ENCODE data around the gene PTCD3. TPM values are rescaled to one million over a fixed set of nuclear protein-coding genes. Genes with fewer than 3 reads are reported as not detected.
A peak's percentile ranks its signal among the peaks of the same experiment; 100 is the strongest.

The PTCD3 gene
- total RNA-seq, 1 experiment from 2014 or later: 180 TPM

DNA sequence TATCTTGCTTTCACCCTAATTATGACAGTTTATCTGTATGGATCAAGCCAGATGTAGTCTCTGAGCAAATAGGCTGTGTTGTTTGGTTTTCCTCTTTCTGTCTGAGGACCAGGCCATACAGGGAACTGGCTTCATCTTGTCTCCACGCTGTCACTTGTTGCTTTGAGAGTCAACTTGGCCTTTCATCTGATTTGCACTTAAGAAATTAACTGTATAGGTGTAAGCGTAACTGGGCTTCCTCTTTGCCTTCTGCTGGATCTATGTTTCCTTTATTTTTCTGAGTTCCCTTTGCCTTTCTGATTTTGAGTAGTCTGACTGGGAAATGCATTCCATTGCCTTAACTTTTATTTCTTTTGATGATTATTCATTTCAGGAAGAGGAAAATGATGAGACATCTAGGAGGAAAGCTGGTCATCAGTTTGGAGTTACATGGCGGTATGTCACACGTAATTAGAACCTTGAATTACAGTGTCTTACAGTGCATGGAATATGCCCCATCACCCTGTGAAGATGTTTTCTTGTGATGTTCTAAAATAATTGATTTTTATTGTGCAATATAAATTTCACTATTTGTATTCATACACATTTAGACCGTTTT is 17.4 kb downstream of the PTCD3 start:
- no peak overlapping the region for H2BK120ac ChIP-seq (ENCODE audit: low read depth, low read length, poor library complexity, severe bottlenecking)
- Mint-ChIP-seq H3K9me3 (no peaks in the 10 kb centered on the region), H3K4me1 (no peaks in the 10 kb centered on the region), H3K4me3 (no peak overlapping the region), H3K27ac (no peak overlapping the region), H3K27me3 (ENCODE audit: low read depth) (no peaks in the 10 kb centered on the region), H3K36me3 (ENCODE audit: insufficient read depth in 1 of 3, low read depth in 3 of 3) (peaks cover 48 to 98% (median 79%) of the 10 kb centered on the region in 3 experiments; a peak in 6 of 7 replicates)
- H2AFZ ChIP-seq (ENCODE audit: low read length): no peak overlapping the region
- H2BK5ac ChIP-seq (ENCODE audit: insufficient read length, low read length): no peak overlapping the region
- no peaks in the 10 kb centered on the region for H3K79me2 ChIP-seq (ENCODE audit: insufficient read depth, low read length)
- H3K4me2 ChIP-seq (ENCODE audit: insufficient read depth, insufficient read length, low read length): no peak overlapping the region
- WGBS (ENCODE audit: extremely low coverage, insufficient read length, low lambda C conversion rate): no CpG with 5 or more reads among the region's 5 CpGs
- H3K4me1 ChIP-seq (ENCODE audit: insufficient read depth, low read length): no peaks in the 10 kb centered on the region
- no peaks in the 10 kb centered on the region for H3K79me1 ChIP-seq (ENCODE audit: insufficient read depth, low read depth, low read length, poor library complexity, severe bottlenecking)
- no peak overlapping the region for H3K56ac ChIP-seq (ENCODE audit: insufficient read length, low read depth, low read length)
- H4K20me1 ChIP-seq (ENCODE audit: control insufficient read depth, insufficient read depth, insufficient read length): no peaks in the 10 kb centered on the region
- H3K9ac ChIP-seq (ENCODE audit: extremely low read depth, insufficient read length, low read length): no peak overlapping the region
- H3K14ac ChIP-seq (ENCODE audit: insufficient read depth, low read length): no peak overlapping the region
- H3K27me3 ChIP-seq (ENCODE audit: insufficient read depth, low read length): no peaks in the 10 kb centered on the region
- no peak overlapping the region for H2BK15ac ChIP-seq (ENCODE audit: low read depth, low read length)
- no peak overlapping the region for H3K4ac ChIP-seq (ENCODE audit: low read depth, low read length)
- TF ChIP-seq, protein P1, sequence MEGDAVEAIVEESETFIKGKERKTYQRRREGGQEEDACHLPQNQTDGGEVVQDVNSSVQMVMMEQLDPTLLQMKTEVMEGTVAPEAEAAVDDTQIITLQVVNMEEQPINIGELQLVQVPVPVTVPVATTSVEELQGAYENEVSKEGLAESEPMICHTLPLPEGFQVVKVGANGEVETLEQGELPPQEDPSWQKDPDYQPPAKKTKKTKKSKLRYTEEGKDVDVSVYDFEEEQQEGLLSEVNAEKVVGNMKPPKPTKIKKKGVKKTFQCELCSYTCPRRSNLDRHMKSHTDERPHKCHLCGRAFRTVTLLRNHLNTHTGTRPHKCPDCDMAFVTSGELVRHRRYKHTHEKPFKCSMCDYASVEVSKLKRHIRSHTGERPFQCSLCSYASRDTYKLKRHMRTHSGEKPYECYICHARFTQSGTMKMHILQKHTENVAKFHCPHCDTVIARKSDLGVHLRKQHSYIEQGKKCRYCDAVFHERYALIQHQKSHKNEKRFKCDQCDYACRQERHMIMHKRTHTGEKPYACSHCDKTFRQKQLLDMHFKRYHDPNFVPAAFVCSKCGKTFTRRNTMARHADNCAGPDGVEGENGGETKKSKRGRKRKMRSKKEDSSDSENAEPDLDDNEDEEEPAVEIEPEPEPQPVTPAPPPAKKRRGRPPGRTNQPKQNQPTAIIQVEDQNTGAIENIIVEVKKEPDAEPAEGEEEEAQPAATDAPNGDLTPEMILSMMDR (conservative IDR thresholded peaks at IDR 0.05): no peak
- H3T11ph ChIP-seq (ENCODE audit: low read length): no peak overlapping the region
- no peak overlapping the region for H3K18ac ChIP-seq (ENCODE audit: insufficient read length, low read depth, low read length)
- H3K9me3 ChIP-seq (ENCODE audit: control insufficient read depth, low read depth, low read length): no peaks in the 10 kb centered on the region
- no peak overlapping the region for H2BK12ac ChIP-seq (ENCODE audit: insufficient read length, low read depth, low read length)
- H4K5ac ChIP-seq (ENCODE audit: insufficient read length, low read depth, low read length): peak overlapping the region; percentile 74
- DNase-seq: no peak
- no peak overlapping the region for H3K27ac ChIP-seq (ENCODE audit: insufficient read length, low read depth, low read length)
- H2AK5ac ChIP-seq (ENCODE audit: insufficient read length, low read length): no peak overlapping the region
- H2BK20ac ChIP-seq (ENCODE audit: low read depth, low read length, poor library complexity, severe bottlenecking): no peak overlapping the region
- H4K8ac ChIP-seq (replicated peaks; ENCODE audit: insufficient read length, low read depth, low read length): no peak overlapping the region
- H4K91ac ChIP-seq (ENCODE audit: insufficient read length, low read depth, low read length): no peak overlapping the region
- H3K23ac ChIP-seq (ENCODE audit: insufficient read length, low read depth, low read length): no peak overlapping the region
- H3K23me2 ChIP-seq (ENCODE audit: insufficient read length, low read depth, low read length, poor library complexity, severe bottlenecking): no peaks in the 10 kb centered on the region

Data from H9 (cell line).